ENCODE data around the gene POP5.

DNA sequence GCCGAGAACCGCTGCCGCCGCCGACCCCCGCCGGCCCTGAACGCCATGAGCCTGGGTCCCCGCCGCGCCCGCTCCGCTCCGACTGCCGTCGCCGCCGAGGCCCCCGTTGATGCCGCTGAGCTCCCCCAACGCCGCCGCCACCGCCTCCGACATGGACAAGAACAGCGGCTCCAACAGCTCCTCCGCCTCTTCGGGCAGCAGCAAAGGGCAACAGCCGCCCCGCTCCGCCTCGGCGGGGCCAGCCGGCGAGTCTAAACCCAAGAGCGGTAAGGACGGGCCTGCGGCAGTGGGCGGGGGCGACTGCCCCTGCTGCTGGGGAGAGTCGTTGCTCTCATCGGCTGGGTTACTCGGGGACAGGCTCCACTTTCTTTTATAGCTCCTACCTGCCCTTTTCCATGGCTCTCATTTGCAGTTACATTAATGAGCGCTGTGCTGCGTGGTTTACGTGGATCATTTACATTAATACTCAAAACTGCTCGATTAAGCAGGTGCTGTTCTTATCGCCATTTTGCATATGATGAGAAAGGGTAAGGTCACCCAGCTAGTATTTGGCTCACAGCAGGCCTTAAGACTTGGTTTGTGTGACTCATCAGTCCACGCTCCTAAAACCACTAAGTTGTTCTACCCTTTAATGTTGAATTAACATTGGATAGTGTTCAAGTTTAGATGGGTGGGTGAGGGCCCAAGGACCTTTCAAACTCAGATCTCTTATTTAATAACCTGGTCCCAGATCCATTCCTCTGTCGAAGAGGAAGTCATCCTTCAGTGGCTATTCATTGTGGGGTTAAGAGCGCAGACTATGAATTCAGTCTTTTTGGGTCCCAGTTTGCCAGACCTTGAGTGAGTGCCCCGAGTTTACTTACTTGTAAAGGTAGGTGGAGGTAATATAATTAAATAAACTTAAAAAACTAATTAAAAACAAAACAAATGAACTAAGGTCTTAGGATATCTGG is 46.2 kb downstream of the POP5 start:
- TF ChIP-seq, protein P1, sequence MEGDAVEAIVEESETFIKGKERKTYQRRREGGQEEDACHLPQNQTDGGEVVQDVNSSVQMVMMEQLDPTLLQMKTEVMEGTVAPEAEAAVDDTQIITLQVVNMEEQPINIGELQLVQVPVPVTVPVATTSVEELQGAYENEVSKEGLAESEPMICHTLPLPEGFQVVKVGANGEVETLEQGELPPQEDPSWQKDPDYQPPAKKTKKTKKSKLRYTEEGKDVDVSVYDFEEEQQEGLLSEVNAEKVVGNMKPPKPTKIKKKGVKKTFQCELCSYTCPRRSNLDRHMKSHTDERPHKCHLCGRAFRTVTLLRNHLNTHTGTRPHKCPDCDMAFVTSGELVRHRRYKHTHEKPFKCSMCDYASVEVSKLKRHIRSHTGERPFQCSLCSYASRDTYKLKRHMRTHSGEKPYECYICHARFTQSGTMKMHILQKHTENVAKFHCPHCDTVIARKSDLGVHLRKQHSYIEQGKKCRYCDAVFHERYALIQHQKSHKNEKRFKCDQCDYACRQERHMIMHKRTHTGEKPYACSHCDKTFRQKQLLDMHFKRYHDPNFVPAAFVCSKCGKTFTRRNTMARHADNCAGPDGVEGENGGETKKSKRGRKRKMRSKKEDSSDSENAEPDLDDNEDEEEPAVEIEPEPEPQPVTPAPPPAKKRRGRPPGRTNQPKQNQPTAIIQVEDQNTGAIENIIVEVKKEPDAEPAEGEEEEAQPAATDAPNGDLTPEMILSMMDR (tag by site-specific recombination; IDR thresholded peaks at IDR 0.05) = peak; percentile 46; the same call in 1 of the 2 replicates
- TF ChIP-seq ZNF23 (tag by site-specific recombination; IDR thresholded peaks at IDR 0.05; ENCODE audit: borderline replicate concordance) = no peak
- TF ChIP-seq ZNF792 (tag by site-specific recombination; IDR thresholded peaks at IDR 0.05) = no peak
- no peak for TF ChIP-seq TCF7L2 (IDR thresholded peaks at IDR 0.05; ENCODE audit: borderline replicate concordance, low read depth, low read length)
- TF ChIP-seq, protein P2, sequence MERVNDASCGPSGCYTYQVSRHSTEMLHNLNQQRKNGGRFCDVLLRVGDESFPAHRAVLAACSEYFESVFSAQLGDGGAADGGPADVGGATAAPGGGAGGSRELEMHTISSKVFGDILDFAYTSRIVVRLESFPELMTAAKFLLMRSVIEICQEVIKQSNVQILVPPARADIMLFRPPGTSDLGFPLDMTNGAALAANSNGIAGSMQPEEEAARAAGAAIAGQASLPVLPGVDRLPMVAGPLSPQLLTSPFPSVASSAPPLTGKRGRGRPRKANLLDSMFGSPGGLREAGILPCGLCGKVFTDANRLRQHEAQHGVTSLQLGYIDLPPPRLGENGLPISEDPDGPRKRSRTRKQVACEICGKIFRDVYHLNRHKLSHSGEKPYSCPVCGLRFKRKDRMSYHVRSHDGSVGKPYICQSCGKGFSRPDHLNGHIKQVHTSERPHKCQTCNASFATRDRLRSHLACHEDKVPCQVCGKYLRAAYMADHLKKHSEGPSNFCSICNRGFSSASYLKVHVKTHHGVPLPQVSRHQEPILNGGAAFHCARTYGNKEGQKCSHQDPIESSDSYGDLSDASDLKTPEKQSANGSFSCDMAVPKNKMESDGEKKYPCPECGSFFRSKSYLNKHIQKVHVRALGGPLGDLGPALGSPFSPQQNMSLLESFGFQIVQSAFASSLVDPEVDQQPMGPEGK (tag by site-specific recombination; IDR thresholded peaks at IDR 0.05) = peak; percentile 74
- no peak for TF ChIP-seq YY1 (tag by site-specific recombination; IDR thresholded peaks at IDR 0.05)
- no peak for TF ChIP-seq ZNF626 (tag by site-specific recombination; IDR thresholded peaks at IDR 0.05)
- TF ChIP-seq ZNF580 (tag by site-specific recombination; IDR thresholded peaks at IDR 0.05) = no peak
- TF ChIP-seq ZNF530 (tag by site-specific recombination; IDR thresholded peaks at IDR 0.05; ENCODE audit: low read depth) = no peak
- peak; percentile 99 for TF ChIP-seq ZNF10 (tag by site-specific recombination; IDR thresholded peaks at IDR 0.05)
- no peak for TF ChIP-seq ZNF529 (tag by site-specific recombination; IDR thresholded peaks at IDR 0.05; ENCODE audit: insufficient replicate concordance)
- TF ChIP-seq REST (tag by site-specific recombination; IDR thresholded peaks at IDR 0.05) = no peak; the same call in 1 of the 2 replicates
